Loucy (cell line): ENCODE results near the gene LHX5.

Source experiments
- CTCF ChIP-seq: fragments of 200-600 bp; sonication (generic); conservative IDR thresholded peaks from 2 replicates; pipeline ENCODE4 v1.5.1; 2014; ENCODE audit warnings: mild to moderate bottlenecking, antibody characterized with exemption, low read length
- EZH2phosphoT487 ChIP-seq: fragments of 200-600 bp; IDR thresholded peaks from 2 replicates; pipeline ENCODE4 v1.6.1; 2018; ENCODE audit warnings: antibody characterized with exemption, mild to moderate bottlenecking, moderate library complexity, borderline replicate concordance

- TF ChIP-seq CTCF (no peak), EZH2phosphoT487 (no peak)
Observed at GRCh38 chr12:113414519-113415038, 57.1 kb downstream of the LHX5 start.
